ENCODE data around the gene BRF1.

GRCh38 chr14:105193916-105194782, 106.7 kb downstream of the BRF1 start:
- no peak; the same call in 1 of the 2 replicates for TF ChIP-seq CTCF (conservative IDR thresholded peaks at IDR 0.05; ENCODE audit: low read length)
- TF ChIP-seq EZH2phosphoT487 (IDR thresholded peaks at IDR 0.05; ENCODE audit: borderline replicate concordance): no peak
